Stimulated activated CD4-positive, alpha-beta T cell treated with anti-CD3 and anti-CD28 coated beads, Interleukin-2, amount 100 ng/mL, for 48 hours (primary cell): ENCODE results near the gene ZRANB2.

ENCODE experiments used
- DNase-seq, 2 donors: peaks; one replicate each; pipeline ENCODE4 v3.0.0-alpha.2; 2020

ZRANB2 gene

DNA sequence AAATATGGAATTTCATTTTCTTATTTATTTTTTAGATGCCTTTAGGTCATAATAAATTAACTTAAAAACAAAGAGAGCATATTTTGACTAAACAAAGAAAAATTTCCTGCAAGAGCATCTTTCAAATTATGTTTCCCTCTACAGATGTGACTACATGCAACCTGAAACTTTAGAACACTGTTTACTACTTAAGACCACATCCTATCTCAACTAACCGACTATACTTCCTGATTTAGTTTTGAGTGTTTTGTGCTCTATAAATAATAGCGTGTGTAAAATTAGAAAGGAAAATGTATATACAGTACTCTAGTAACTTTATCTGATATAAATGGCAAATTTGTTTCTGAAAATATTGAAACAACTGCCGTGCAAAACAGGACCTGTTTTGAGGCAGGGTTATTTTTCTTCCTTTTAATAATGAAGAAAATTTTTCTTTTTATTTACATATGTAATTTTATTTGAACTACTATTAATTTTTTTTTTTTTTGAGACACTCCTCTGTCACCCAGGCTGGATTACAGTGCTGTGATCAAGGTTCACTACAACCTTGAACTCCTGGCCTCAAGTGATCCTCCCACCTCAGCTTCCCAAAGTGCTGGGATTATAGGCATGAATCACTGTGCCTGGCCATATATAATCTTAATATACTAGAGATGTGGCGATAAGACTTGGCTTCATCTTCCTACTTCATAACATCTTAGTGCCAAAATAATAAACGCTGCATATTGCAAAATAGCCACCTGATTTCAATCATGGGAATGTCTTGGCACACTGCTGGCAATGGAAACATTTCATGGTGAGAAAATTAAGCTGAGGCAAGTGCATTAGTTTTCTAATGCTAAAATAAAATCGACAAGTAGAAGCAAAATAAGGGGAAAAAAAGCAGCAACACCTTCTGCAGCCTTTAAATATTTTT is 12.3 kb downstream of the ZRANB2 start:
- no peak for DNase-seq

- DNase-seq: no peak
These were observed 26.0 kb downstream of the ZRANB2 start for GRCh38 chr1:71054791-71055190.

GRCh38 chr1:71054281-71054731 is 26.5 kb downstream of the ZRANB2 start:
- DNase-seq: no peak

GRCh38 chr1:71053758-71054157 is 27.1 kb downstream of the ZRANB2 start:
- DNase-seq: no peak

DNA sequence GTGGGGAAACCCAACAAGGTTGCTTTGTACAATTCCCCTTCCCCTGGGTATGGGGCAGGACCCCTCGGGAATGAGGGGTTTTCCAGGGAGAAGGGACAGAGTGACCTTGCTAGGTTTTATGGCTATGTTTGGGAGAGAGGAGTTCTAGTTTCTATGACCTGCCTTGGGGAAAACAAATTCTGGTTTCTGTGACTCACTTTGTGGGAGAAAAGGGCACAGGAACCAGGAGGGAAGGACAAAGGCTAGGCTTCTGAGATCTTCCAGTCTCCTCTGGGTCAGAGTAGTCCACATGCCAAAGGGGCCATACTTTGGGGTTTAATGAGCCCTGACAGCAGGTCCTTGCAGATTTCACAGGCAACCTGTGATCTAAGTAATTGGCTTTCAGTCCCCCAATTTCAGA is 27.7 kb downstream of the ZRANB2 start:
- DNase-seq: no peak

DNA sequence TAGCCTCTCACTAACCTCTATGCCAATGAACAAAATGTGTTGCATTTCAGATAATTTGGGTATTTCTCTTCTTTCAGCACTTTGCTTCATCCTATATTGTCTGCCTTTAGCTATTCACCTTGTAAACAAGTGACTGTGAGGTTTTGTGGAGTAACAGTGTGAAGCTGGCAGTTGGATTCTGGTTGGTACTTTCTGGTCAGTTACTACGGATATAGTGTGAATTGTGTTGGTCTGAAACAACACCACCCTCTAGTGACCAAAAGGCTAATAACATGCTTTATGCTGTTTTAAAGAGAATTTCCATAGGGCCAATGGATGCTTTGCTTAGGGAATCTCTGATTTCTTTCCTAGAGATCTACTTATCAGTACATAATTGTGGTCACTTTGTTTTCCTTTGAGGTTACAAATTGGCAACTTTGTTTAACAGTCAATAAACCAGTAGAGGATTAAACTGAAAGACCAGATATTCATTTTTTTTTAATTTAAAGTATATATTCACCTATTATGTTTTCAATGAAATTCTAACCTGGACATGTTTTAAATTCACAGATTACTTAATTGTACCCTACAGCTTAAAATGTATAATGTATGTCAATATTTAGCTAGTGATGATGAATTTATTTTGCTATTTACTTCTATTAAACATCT is 30.8 kb downstream of the ZRANB2 start:
- DNase-seq: no peak

DNA sequence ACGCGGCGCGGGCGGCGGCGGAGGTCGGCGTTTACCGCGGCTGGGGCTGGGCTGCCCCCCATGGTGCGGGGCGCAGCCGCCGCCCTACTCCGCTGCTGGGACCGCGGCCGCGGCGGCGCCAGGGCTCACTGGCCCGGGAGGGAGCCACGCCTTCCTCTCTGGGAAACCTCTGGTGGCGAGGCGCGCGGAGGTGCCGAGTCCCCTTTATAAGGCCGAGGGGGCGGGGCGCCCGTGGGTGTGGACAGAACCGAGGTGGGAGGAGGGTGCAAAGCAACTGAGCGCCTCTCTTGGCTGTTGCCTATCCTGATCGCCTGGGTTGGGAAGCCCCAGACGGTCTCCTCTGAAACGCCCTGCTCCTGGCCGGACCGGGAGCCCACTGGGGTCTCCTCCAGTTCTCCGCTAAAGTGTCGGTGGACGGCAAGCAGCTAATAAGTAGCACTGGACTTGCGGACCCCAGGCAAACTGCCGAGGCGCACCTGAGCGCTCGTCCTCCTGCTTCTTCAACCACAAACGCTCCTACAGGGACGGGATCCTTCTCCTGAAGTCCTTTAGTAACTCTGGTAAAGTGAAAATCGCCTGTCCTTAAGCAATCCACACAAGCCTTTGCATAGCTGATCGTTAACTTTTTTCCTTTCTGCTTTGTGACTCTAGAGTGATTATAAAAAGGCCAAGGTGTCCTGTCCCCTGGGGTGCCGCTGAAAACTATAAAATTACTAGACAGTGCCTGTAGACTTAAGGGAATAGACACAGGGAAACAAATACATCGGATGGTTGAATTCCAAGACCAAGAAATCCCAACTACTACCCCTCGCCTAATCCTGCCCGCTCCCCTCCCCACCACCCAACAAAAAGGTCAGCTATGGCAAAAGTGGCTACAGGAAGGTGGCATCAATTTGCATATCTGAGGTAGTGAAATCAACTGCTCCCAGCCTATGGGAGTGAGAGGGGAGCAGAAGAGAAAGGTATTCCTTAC is 32.9 kb downstream of the ZRANB2 start, which contains the start of gene PTGER3:
Gene PTGER3 (minus strand): TSS at position 182 of the 973 bp plus-strand sequence. CDS start 239 bp downstream, outside the sequence.
- no peak for DNase-seq

DNA sequence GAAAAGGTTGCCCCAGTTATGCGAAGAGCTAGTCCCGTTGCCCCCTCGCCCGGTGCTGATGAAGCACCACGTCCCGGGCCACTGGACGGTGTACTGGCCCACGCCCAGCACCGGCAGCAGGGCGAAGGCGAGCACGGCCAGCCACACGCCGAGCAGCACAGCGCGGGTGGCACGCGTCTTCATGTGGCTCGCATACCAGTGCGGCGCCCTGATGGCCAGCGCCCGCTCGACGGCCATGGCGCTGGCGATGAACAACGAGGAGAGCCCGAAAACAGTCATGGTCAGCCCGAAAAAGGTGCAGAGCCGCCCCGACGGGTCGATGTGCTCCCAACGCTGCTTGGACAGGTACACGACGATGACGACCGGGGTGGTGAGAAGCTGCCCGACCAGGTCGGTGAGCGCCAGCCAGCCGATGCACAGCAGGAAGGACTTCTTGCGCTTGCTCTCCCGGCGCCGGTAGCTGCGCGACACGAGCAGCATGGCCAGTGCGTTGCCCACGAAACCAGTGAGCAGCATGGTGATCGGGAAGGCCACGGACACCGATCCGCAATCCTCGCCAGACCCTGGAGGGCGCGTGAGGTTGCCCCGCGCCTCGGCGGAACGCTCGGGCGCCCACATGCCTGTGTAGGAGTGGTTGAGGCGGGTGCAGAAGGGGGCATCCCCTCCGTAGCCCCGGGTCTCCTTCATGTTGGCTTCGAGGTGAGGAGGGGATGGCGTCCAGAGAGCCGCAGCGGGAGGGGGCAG is 33.8 kb downstream of the ZRANB2 start:
- no peak for DNase-seq

DNA sequence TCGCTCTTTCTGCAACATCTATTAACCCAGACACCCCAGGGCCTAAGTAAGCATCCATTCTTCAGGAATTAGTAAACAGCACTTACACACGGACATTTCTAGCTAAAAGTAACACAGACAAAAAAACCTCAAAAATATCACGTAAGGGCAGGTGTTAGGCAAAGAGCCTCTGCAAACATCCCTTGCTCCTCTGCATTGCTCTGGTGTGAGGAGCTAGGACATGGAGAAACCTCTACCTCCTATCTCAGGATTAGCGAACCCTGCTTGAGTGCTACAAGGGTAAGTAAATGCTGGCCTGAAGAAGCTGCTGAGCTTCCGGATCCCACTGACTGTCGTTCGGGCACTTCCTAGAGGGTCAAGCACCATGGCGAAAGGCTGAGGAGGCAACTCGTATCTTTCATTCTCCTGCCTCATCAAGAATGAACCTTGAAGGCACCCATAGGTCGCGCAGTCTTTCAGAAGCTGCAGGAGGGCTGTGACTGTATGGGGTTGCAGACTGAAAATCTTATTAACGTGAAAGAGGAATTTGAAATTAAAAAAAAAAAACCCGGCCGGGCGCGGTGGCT is 35.3 kb downstream of the ZRANB2 start:
- DNase-seq: no peak

DNA sequence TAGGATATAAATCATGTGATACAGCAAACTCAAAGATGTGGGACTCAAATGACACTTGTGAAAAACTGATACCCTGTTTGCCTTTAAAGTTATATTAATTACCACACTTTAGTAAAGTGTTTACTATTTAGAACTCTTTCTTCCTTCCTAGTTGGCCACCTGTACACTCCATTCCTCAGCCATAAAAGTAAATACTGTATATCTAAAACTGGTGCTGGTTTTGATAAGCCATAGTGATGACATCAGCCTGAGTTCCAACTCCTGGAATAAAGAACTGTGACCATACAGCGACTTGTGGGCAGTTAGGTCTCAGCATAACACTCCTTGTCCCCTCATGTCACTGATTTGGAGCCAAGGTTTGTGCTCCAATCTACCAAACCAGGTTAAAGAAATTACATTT is 36.0 kb downstream of the ZRANB2 start:
- no peak for DNase-seq

GRCh38 chr1:71043065-71043464 is 37.8 kb downstream of the ZRANB2 start:
- no peak for DNase-seq

GRCh38 chr1:71041806-71042205 is 39.0 kb downstream of the ZRANB2 start:
- DNase-seq: no peak

DNA sequence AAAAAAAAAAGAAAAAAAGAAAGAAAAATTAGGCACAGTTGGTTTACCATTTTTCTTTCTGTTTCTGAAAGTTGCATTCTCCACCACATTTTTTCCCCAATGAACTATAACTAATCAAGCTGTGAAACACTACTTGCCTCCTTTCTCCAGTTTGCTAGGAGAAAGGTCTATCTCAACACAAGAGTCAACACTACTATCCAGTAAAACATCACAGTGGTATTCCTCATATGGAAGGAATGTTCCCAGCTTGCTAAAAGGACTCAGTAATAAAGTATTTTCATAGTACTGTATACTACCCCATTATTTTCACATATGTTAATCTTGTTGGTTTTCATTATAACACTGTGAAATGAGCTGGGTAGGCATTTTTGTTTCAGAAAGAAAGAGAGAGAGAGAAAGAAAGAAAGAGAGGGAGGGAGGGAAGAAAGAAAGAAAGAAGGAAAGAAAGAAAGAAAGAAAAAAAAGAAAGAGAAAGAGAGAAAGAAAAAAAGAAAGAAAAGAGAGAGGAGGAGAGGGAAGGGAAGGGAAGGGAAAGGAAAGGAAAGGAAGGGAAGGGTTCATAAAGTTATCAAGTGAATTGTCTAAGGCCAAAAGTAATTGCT is 41.1 kb downstream of the ZRANB2 start:
- DNase-seq: no peak

DNA sequence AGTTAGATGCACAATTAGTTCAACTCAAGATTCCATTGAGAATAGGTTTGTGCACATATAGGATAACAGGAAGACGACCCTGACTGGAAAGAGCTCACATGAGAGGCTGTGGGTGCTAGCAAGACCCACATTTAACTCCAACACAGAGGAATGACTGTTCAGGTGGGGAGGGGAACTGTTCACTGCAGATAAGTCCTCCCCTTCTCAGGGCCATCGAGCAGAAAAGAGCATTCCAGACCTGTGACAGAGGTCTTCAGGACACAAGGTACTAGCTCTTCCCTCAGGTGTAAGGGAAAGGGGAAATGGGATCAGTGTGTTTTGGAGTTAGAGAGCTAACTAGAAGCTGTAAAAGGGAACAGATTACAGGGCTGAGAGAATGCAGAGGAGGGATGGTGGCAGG is 41.9 kb downstream of the ZRANB2 start:
- no peak for DNase-seq

- no peak for DNase-seq
These were observed 42.8 kb downstream of the ZRANB2 start for GRCh38 chr1:71037829-71038620.

GRCh38 chr1:71037066-71037465 is 43.8 kb downstream of the ZRANB2 start:
- DNase-seq: no peak

GRCh38 chr1:71033136-71033535 is 47.7 kb downstream of the ZRANB2 start:
- no peak for DNase-seq

- no peak for DNase-seq
These were observed 49.4 kb downstream of the ZRANB2 start for GRCh38 chr1:71031426-71031825.

- DNase-seq: no peak
These were observed 50.8 kb downstream of the ZRANB2 start for GRCh38 chr1:71030026-71030425.

DNA sequence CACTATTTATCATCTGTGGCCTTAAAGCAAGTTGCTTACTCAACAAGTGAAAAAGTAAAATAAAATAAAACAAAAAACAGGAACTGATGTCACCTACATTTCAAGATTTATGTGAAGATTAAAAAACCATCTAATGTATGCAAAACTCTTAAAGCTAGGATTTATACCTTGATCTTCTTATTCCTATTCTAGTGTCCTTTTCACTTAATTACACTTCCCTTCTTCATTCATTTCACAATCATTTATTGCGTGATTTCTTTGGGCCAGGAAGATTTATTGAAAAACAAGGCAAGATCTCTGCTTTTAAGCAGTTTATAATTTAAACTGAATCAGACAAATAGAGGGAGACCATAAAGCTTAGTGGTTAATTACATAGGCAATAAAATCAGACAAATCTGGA is 51.9 kb downstream of the ZRANB2 start:
- DNase-seq: no peak

DNA sequence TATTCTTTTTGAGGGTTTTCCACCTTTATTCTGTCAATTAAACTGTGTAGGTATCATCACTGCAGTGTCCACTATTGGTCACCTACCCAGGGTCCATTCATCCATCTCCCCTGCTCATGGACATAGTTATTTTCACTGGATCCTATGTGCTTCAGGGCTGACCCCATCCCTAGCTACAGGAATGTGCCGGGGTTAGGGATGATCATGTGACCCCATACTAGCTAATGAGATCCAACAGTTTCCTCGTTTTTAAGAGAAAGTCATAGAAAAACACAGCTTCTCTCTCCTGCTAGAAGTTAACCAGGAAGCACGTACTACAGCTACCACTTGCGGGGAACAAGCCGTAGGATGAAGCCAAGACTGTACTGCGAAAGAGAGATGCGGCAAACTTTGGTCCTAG is 52.8 kb downstream of the ZRANB2 start:
- DNase-seq: no peak
